NCI-H526 treated with DMSO at 0.1 percent for 48 hours (cell line): ENCODE data around the gene NUDT14.
A peak's percentile ranks its signal among the peaks of the same experiment; 100 is the strongest.

Experiments
- DNase-seq: peaks from one replicate; lab custom pipeline; 2025; lab: John Stamatoyannopoulos, UW

The NUDT14 gene

GRCh38 chr14:105199093-105199492 lies 18.0 kb upstream of the NUDT14 start:
- no peak for DNase-seq

GRCh38 chr14:105198588-105198987 lies 17.5 kb upstream of the NUDT14 start:
- DNase-seq = no peak

GRCh38 chr14:105197211-105197641 lies 16.1 kb upstream of the NUDT14 start:
- DNase-seq = no peak

DNA sequence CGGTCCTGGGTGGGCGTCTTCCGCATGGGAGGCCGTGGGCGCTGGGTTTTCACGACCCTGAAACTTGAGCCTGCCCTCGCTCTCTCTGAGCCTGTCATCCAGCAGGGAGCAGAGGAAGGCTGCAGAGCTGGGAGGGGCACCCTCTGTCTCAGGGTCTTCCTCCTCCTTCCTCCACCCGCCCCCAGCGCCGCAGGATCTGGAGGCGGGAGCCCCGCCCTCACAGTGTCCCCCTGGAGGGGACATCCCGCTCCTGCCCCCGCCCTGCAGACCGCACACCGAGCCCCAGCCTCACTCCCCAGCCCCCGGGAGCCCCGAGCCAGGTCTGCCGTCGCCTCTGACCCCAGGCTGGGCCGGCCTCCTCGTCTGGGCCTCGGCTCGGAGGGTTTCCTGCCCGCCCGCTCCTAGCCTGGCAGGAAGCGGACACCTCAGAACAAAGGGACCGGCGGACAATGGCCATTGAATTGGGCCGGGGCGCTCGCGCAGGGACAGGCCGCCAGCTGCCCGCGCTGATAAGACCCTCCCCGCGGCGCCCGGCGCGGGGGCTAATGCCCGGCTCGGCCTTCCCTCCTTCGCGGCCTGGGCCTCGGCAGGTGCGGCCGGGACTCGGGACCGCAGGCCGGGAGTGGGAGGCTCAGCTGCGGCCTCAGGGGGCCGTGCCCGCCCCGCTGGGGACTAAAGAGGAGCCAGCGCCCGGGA lies 15.3 kb upstream of the NUDT14 start:
- DNase-seq = no peak

DNA sequence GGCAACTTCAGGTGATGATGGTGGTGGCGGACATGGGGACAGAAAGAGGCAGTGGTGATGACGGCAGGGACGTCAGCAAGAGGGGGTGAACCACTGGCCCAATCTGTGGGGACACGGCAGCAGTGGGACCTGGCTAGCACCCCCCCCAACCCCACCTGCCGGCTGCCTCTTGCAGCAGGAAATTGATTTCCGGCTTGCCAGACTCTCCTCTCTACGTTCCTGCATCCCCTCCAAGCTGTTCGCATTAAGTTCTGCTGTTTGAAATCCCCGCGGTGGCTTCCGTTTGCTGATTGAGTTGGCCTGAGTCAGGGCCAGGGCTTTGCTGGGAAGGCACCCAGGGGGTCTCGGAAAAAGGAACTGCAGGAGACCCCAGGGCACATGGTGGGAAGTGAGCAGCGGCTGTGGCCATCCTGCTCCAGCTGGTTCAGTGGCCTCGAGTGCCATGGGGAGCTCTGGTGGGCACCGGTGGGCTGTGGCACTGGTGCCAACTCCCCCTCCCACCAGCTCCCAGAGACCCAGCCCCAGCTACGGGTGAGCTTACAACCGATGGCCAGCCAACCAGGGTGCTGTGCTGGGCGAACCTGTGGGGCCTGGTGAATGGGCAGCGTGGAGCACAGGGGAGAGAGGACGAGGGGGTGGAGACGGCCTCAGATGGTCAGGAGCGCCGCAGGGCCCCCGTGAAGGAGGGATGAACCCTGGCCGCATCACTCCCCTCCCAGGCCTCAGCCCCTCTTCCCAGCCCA lies 14.6 kb upstream of the NUDT14 start:
- DNase-seq = no peak

DNA sequence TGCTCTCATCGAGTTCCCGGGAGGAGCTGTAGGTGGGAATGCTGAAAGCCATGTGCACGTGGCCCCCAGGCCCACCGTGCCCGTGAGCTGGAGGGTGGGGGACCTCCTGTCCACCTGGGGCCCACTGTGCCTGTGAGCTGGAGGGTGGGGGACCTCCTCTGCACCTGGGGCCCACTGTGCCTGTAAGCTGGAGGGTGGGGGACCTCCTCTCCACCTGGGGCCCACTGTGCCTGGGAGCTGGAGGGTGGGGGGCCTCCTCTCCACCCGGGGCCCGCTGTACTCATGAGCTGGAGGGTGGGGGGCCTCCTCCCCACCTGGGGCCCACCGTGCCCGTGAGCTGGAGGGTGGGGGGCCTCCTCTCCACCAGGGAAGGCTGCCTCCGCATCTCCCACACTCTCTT lies 13.9 kb upstream of the NUDT14 start:
- no peak for DNase-seq

DNA sequence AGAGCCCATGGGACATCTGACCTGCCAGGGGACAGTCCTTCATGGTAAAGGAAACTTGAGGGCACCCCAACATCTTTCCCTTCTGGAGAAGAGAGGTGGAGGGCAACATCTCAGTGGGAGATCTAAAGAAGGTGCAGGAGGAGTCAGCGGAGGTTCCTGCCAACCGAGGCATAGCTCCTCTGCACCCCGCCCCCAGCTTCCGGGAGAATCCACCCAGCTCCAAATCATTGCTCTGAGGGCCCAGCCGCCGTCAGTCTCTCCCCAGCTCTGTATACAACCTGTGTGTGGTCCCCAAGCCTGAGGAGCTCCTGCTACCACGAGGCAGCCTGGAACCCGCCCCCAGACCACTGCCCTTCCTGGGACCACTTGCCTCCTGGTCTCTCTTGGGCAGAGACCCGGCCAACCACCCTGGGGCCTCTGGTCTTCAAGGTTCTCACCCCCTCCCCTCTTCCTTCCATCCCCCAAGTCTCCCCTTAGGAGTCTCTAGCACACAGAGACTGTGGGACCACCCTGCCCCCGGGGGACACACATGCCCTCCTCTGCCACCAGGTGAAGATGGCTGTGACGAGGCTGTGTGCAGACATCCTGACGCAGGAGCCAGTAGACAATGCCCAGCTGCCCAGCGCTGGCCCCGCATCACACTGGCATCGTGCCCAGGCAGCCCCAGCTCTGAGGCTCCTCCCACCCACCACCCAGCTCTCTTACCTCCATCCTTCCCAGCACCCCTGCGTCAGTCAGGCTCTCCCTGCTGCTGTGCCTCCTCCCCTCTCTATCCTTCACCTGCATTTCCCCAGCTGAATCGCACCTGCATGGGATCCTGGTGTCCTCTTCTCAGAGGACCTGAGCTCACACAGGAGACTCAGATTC lies 13.0 kb upstream of the NUDT14 start:
- DNase-seq = no peak

DNA sequence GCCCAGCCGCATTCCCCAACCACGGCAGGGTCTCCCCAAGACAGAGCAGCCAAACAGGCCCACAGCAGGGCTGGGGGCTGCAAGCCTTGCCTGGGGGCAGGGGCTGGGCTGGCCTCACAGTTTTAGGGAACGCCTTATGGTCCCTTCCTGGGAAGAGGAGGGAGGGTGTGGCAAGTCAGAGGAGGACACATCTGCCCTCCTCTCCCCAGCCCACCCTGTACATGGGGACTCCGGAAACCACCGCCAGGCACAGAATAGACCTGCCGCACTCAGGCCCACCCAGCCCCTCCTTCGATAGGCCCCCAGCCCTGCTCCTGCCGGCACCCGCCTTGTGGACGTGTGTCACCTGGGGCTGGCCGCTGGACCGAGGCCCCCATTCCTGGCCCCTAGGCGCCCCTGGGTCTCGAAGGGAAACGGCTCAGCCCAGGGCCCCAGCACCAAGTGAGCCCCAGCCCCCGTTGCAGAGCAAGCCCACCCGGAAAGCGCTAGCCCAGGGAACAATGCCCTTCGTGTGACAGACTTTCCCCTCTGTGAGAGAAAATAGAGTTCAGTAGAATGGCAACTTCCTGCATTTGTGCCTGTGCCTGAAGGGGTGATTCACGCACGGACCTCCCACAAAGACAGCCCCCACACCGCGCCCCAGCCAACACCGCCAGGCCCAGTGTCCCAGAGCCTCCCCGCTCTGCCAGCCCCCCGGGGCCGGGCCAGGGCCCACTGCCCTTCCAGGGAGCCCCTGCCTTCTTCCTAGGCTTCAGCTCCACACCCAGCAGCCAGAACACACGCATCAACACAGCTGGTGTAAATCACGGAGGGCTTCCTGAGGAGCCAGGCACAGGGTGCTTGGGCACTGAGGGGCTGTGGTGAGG lies 12.0 kb upstream of the NUDT14 start:
- DNase-seq = no peak

GRCh38 chr14:105187935-105188524 lies 6.9 kb upstream of the NUDT14 start:
- peak; percentile 57 for DNase-seq

GRCh38 chr14:105187116-105187515 lies 6.0 kb upstream of the NUDT14 start:
- no peak for DNase-seq

DNA sequence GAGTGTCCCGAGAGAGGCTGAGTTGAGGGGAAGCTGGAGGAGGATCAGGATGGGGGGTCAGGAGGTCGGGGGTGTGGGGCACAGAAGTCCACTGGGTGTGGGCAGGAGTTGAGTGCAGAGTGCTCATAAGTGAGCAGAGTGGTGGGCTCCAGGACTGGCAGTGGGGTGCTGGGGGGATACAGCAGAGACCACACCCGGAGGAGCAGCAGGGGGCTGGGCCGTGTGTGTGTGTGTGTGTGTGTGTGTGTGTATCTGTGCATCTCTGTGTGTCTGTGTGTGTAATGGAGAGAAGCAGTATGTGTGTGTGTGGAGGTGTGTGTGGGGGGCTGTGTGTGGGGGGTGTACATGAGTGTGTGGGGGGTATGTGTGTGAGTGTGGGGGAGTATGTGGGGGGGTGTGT lies 4.9 kb upstream of the NUDT14 start:
- DNase-seq = no peak

DNA sequence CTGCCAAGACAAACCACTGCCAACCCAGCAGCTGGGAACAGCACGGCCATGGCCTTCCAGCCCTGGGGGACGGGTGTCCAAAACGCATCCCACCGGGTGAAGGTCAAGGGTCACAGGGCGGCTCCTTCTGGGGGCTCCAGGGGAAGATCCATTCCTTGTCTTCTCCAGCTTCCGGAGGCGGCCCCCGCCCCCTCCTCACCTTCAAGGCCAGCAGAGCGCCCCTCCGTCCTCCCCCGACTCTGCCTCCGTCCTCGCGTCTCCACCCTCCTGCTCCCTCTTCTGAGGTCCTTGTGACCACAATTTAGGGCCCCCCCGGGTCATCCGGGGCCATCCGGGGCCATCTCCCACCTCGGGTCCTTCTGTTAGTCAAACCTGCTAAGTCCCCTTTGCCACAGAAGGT lies 3.9 kb upstream of the NUDT14 start:
- DNase-seq = no peak

- DNase-seq = no peak
These were observed 3.3 kb upstream of the NUDT14 start for GRCh38 chr14:105184461-105184860.

GRCh38 chr14:105182296-105183020 lies 1.3 kb upstream of the NUDT14 start:
- no peak for DNase-seq

DNA sequence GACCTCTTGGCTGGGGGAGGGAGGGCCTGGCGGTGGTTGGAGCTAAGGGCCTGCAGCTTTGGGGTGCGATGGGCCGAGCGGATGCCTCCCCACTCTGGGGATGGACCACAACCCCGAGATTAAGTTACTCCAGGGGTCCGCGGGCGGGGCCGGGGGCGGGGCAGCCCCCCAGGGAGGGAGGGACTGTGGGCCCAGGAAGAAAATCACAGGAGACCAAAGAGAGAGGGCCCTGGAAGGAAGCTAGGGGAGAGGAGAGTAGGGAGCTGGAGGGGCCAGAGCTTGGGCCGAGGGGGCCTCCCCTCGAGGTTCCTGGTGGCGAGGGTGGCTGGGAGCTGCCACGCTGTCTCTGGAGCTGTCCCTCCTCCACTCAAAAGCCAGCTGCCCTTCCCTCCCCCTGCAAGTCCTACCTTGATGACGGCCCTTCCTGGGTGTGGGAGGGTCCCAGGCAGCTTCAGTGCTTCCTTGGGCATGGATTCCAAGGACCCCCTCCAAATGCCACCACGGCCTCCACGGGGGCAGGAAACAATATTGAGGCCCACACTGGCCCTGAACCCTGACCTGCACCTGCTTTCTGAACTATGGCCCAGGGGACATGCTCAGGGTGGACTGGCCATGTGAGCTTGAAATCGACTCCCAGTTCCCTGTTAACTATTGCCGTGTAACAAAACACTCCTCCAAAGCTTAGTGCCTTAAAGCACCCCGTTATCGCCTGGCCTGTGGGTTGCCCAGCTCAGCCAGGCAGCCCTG lies 610 bp upstream of the NUDT14 start:
- no peak for DNase-seq

DNA sequence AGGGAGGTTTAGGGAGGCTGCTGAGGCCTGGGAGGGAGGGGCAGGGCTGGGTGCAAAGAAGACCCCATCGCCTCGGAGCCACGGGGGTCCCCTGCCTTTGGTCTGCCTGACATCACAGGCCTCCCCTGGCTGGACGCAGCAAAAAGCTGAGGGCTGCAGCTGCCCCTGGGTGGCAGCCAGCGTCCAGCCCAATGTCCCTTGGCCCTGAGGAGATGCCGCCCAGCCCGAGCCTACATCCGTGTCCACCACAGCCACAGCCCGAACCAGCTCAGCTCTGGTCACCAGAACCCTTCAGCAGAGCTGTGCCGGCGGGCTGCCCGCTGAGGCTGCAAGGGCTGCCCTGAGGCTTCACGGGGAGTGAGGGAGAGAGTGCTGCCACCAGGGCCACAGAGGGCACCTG lies 1.9 kb downstream of the NUDT14 start:
- no peak for DNase-seq

GRCh38 chr14:105178868-105179140 lies 2.3 kb downstream of the NUDT14 start:
- no peak for DNase-seq

- DNase-seq = no peak
These were observed 2.8 kb downstream of the NUDT14 start for GRCh38 chr14:105178069-105178867.

- no peak for DNase-seq
These were observed 4.0 kb downstream of the NUDT14 start for GRCh38 chr14:105177082-105177481.
